Measurements from ENCODE around the gene HOXC6. TPM values are rescaled to one million over a fixed set of nuclear protein-coding genes. Genes with fewer than 3 reads are reported as not detected.

HOXC6 gene
- total and polyA plus RNA-seq, 9 of the 15 experiments (the other 6 are each of a cell fraction or from before 2014, with no cell fraction given) = 0.06 to 4.0 (median 1.4) TPM

- TF ChIP-seq HOMEZ (CRISPR knock-in tag; IDR thresholded peaks at IDR 0.05) (no peak), SPI1 (IDR thresholded peaks at IDR 0.05; ENCODE audit: borderline replicate concordance, low read depth, low read length) (no peak), U2AF1 (optimal IDR thresholded peaks at IDR 0.05; ENCODE audit: low read depth, low read length) (no peak), ARNT (IDR thresholded peaks at IDR 0.05) (peak; percentile 46 to 83; a peak in 2 of 4 replicates), COPS2 (conservative IDR thresholded peaks at IDR 0.05) (no peak), KAT7 (CRISPR knock-in tag; IDR thresholded peaks at IDR 0.05; ENCODE audit: borderline replicate concordance) (no peak), TAF7 (tag; IDR thresholded peaks at IDR 0.05) (no peak), CSDE1 (IDR thresholded peaks at IDR 0.05) (no peak), E2F4 (CRISPR knock-in tag; IDR thresholded peaks at IDR 0.05; ENCODE audit: low read depth) (no peak), GMEB1 (CRISPR knock-in tag; IDR thresholded peaks at IDR 0.05) (no peak), PTBP1 (IDR thresholded peaks at IDR 0.05; ENCODE audit: low read depth, low read length) (no peak), NUFIP1 (IDR thresholded peaks at IDR 0.05; ENCODE audit: partially characterized antibody) (no peak), XRCC5 (IDR thresholded peaks at IDR 0.05; ENCODE audit: low read depth, low read length) (0 out of 2 replicates have a peak, but pooled peaks have one; percentile 57), EWSR1 (IDR thresholded peaks at IDR 0.05; ENCODE audit: borderline replicate concordance, low read depth, partially characterized antibody) (no peak), ZNF212 (CRISPR knock-in tag; IDR thresholded peaks at IDR 0.05) (no peak), MECOM (CRISPR knock-in tag; IDR thresholded peaks at IDR 0.05) (no peak), ESRRB (CRISPR knock-in tag; IDR thresholded peaks at IDR 0.05; ENCODE audit: borderline replicate concordance) (no peak), PHB2 (IDR thresholded peaks at IDR 0.05; ENCODE audit: low read depth) (no peak), TCF15 (CRISPR knock-in tag; IDR thresholded peaks at IDR 0.05) (no peak), YBX1 (IDR thresholded peaks at IDR 0.05) (no peak), SRSF3 (IDR thresholded peaks at IDR 0.05; ENCODE audit: insufficient read depth, low read length) (no peak), XRCC4 (IDR thresholded peaks at IDR 0.05; ENCODE audit: extremely low read depth, insufficient read depth, insufficient read length) (no peak)
- TF ChIP-seq, protein P1, sequence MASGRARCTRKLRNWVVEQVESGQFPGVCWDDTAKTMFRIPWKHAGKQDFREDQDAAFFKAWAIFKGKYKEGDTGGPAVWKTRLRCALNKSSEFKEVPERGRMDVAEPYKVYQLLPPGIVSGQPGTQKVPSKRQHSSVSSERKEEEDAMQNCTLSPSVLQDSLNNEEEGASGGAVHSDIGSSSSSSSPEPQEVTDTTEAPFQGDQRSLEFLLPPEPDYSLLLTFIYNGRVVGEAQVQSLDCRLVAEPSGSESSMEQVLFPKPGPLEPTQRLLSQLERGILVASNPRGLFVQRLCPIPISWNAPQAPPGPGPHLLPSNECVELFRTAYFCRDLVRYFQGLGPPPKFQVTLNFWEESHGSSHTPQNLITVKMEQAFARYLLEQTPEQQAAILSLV (tag; IDR thresholded peaks at IDR 0.05) = no peak
- TF ChIP-seq, protein P2, sequence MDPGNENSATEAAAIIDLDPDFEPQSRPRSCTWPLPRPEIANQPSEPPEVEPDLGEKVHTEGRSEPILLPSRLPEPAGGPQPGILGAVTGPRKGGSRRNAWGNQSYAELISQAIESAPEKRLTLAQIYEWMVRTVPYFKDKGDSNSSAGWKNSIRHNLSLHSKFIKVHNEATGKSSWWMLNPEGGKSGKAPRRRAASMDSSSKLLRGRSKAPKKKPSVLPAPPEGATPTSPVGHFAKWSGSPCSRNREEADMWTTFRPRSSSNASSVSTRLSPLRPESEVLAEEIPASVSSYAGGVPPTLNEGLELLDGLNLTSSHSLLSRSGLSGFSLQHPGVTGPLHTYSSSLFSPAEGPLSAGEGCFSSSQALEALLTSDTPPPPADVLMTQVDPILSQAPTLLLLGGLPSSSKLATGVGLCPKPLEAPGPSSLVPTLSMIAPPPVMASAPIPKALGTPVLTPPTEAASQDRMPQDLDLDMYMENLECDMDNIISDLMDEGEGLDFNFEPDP (CRISPR knock-in tag; IDR thresholded peaks at IDR 0.05) = no peak
These were observed 4.4 kb downstream of the HOXC6 start, which contains the start of gene HOXC5 (continued) for GRCh38 chr12:54032627-54033100.
